ENCODE data around the gene BTN1A1.
"Not testable (repeated sequence)": the region's sequence is repeated elsewhere in the genome, so short reads cannot be mapped to it uniquely, and the experiment has no call there.

The BTN1A1 gene, protein sequence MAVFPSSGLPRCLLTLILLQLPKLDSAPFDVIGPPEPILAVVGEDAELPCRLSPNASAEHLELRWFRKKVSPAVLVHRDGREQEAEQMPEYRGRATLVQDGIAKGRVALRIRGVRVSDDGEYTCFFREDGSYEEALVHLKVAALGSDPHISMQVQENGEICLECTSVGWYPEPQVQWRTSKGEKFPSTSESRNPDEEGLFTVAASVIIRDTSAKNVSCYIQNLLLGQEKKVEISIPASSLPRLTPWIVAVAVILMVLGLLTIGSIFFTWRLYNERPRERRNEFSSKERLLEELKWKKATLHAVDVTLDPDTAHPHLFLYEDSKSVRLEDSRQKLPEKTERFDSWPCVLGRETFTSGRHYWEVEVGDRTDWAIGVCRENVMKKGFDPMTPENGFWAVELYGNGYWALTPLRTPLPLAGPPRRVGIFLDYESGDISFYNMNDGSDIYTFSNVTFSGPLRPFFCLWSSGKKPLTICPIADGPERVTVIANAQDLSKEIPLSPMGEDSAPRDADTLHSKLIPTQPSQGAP

DNA sequence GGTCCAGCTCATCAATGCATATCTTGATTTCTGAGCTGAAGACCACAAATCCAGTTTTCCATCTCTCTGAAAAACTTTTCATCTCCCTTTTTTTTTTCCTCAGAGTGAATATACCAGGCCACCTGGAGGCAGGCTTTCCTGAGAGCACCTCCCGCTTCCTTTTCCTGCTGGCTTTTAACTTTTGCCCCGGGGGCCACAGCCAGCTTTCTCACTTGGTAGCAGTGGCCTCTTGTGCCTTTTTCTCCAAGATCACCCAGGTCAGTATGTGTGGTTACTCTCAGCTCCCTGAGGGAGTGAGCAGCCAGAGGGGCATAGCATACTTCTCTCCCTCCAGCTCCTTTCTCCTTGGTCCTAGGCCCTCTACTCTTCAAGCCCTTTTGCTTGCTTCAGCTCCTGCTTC is at the start of gene BTN1A1:
Gene BTN1A1 (plus strand): TSS at position 202 of the 400 bp plus-strand sequence. CDS start 984 bp downstream, outside the sequence.
- DNase-seq, result no peak

DNA sequence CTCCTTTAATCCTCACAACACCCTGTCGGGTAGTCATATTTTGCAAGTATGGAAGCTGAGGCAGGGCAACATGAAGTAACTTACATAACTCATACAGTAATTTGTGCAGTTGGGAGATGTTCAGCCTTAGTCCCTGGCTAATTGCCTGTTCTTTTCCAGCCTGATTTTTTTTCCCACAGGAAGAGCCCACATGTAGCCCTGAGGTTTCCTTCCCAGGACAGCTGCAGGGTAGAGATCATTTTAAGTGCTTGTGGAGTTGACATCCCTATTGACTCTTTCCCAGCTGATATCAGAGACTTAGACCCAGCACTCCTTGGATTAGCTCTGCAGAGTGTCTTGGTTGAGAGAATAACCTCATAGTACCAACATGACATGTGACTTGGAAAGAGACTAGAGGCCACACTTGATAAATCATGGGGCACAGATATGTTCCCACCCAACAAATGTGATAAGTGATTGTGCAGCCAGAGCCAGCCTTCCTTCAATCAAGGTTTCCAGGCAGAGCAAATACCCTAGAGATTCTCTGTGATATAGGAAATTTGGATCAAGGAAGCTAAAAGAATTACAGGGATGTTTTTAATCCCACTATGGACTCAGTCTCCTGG is 47.4 kb upstream of the BTN1A1 start:
- DNase-seq, result no peak

DNA sequence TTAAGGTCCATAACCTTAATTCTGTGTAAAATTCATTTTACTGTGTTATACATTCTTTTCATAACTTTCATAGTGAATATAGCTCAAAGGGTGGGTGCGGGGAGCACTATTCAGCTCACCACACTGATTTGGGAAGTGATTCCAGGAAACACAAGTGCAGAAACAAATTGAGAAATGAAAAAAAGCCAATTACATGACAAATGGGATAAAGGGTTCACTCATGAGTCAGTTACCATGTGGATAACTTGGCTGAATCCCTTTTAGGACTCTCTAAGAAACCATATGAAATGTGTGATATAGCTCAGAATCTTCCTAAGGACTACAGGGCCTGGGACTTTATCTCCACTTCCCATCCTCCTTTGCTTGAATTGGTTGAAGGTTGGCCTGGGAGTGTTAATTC is 45.5 kb upstream of the BTN1A1 start:
- DNase-seq, result no peak

GRCh38 chr6:26455357-26455970 is 44.6 kb upstream of the BTN1A1 start:
- no peak for DNase-seq

- DNase-seq, result peak in 1 of 6 experiments; percentile 37
These were observed 42.8 kb upstream of the BTN1A1 start for GRCh38 chr6:26457264-26457805.

DNA sequence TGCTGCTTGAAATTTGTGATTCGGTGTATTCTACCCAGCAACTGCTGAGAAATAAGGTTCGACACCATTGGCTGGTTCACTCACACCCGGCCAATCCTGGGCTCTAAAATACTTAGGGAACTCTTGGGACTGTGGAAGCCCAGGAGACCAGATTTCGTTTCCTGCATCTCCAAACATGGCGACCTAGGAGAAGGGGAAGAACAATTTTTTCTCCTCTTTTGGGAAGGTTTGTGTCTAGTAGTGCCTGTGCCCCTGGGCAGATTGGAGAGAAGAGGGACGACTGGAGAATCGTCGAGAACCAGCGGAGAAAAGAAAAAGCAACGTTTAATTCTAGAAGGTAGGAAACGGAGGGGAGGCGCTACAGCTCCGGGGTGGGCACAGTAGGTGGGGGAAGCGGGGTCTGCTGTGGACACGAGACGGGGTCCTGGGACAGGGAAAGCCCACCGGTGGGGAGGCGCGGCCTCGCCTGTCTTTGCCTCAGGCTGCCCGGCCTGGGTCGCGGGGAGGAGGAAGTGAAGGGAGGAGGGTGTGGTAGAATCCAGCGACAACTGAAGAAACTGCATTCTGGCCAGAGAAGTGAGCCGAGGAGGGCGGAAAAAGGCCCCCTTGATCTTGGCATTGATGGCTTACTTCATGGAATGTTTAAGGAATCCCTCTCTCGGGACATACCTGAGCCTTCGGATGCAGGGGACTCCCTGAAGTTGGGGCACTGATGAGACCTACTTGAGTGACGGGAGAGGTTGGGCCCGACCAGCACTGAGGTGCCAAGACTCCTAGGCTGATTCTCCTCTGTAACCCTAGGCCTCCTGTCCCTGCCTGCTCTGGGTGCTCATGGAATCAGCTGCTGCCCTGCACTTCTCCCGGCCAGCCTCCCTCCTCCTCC is 42.1 kb upstream of the BTN1A1 start, which contains the start of gene BTN2A1:
Gene BTN2A1 (plus strand): TSS at position 150 of the 883 bp plus-strand sequence. CDS start 682 bp downstream, at position 832.
- peak; percentile 56 to 79 (median 68) for DNase-seq

GRCh38 chr6:26459023-26459810 is 40.9 kb upstream of the BTN1A1 start:
- no peak for DNase-seq

- not testable (repeated sequence) for DNase-seq
These were observed 38.8 kb upstream of the BTN1A1 start for GRCh38 chr6:26461353-26461752.

GRCh38 chr6:26464014-26464413 is 36.1 kb upstream of the BTN1A1 start:
- no peak for DNase-seq

- no peak for DNase-seq
These were observed 35.5 kb upstream of the BTN1A1 start for GRCh38 chr6:26464416-26465131.

DNA sequence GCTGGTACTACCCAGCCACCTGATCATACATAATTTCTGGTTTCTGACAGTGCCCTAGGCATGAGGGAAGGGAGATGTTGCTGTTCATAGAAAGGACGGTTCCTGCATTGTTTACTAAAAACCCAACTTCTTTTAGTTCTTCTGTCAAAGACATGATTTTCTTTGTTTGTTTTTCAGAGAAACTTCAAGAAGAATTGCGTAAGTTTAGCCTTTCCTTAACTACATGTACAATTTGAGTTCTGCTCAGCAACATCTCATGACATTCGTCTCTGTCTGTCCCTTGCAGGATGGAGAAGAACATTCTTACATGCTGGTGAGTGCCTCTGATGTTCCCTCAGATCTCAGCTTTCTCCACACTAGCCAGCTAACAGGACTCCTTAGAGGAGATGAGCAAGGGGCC is 34.3 kb upstream of the BTN1A1 start:
- DNase-seq, result no peak

DNA sequence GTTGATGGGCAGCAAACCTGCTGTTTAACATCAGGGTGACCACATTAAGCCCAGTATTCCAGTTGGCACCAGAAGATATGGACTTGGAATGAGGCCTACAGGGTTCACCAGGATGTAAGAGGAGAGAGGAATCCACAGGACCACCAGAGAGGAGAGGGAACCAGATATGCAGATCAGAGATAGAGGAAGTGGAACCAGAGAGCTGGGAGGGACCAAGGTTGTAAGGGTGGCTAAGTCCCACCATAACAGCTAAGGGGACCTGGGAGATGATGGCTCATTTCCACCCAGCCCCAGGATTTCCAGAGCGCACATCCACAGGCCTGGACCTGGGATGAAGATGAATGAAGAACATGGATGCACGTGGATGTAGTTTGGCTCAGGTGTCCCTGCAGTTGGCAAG is 31.3 kb upstream of the BTN1A1 start:
- no peak for DNase-seq

DNA sequence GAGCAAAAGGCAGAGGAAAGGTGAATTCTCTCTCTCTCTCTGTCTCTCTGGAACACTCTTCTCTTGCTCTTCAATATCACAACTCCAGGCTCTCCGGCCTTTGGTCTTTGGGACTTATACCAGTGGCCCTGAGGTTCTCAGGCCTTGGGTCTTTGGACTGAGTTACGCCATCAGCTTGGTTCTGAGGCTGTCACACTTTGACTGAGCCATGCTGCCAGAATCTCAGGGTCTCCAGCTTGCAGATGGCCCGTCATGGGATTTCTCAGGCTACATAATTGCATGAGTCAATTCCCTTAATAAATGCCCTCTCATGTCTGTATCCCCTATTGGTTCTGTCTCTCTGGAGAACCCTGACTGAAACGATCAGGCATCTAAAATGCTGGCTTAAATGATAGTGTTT is 29.5 kb upstream of the BTN1A1 start:
- no peak for DNase-seq

DNA sequence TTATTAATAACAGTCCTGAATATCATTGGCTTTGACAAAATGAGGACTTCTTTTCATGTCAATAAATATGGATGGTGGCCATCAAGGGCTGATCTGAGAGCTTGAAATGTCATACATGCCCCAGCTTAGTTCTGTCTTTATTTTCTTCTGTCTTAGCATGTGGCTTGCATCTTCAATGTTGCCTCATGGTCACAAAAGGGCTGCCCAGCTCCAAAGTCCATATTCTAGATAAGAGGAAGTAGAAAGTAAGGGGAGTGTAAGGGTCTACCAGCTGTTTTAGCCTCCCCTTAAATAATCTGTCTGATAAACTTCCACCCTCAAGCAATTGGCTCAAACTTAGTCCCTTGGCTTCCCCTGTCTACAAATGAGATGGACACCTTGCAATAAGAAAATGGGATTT is 28.1 kb upstream of the BTN1A1 start:
- no peak for DNase-seq

DNA sequence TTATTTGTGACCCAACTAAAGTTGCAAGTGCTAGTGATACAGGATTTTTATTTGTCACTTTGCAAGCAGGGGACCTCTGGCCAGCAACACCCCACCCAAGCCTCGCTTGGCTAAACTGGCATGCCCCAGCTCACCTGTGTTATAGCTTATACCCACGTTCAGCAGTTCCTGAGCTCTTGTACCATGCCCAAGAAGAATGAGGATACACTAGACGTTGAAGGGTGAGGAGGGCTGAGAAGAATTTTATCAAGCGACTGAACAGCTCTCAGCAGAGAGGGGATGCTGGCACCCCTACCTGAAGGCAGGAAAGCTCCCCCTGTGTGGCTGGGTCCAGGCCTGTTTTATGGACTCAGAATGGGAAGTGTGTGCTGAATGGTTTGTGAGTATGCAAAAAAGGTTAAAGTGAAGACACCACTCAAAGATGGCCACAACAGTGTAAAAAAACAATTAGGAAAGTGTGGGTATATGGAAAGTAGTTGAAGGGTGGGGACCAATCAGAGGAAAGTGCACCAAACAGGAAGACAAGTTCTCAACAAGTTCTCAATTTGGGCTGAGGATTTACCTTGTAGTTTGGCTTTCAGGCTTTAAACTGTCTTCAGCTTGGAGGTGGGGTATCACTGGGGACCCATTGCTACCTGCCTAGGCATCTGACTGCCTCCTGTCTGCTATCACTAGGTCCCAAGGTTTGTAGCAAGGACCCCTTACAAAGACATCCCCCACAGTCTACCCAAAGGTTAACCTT is 27.4 kb upstream of the BTN1A1 start:
- peak in 3 of 6 experiments; percentile 2 to 41 (median 8) for DNase-seq

GRCh38 chr6:26473429-26473757 is 26.7 kb upstream of the BTN1A1 start:
- DNase-seq, result no peak

GRCh38 chr6:26473758-26474438 is 26.2 kb upstream of the BTN1A1 start:
- DNase-seq, result peak; percentile 48 to 98 (median 87)

- no peak for DNase-seq
These were observed 25.6 kb upstream of the BTN1A1 start for GRCh38 chr6:26474439-26474881.

All from stimulated activated naive CD4-positive, alpha-beta T cell (primary cell).